Measurements from ENCODE around the gene FCN1.

Gene FCN1

GRCh38 chr9:134951461-134951860 is 33.7 kb upstream of the FCN1 start:
- no peak overlapping the region for H3K4me3 ChIP-seq

DNA sequence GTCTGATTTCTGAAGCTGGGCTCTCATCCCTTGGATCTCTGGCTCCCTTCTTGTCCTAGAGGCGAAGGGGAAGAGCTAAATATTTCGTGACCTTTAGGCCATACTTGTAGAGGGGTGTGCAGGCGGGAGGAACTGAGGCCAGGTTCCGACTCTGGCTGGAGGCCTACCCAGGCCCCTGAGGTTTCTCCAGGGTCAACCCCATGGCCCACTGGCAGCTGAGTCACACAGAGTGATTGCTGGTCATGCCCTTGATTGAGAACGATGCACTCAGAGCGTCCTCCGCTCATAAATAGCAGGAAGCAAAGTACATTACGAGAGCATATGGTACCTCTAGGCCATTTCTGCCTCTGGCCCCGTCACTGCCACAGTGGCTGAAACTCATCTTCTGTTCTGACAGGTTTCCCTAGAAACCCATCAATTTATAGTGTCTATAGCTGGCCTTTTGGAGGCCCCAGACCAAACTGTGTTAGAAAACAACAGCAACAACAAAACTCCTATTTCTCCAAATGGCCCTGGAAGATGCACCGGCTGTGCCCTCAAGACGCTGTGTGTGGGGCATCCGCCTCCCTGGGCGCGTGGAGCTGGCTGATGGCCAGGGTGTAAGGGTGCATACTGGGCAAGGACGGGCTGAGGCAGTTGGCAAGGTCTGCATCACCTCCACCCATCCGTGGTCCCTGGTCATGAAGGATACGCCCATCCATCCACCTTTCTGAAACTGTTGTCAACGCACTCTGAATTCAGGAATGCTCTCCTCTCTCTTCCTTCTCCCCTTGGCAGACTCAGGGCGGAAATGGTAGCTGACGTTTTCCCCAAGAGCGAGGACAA is 32.9 kb upstream of the FCN1 start:
- Histone ChIP-seq H3K4me3 (no peak overlapping the region), H3K27ac (no peak overlapping the region)
- DNase-seq (ENCODE audit: low spot score) = no peak
- TF ChIP-seq, protein P1, sequence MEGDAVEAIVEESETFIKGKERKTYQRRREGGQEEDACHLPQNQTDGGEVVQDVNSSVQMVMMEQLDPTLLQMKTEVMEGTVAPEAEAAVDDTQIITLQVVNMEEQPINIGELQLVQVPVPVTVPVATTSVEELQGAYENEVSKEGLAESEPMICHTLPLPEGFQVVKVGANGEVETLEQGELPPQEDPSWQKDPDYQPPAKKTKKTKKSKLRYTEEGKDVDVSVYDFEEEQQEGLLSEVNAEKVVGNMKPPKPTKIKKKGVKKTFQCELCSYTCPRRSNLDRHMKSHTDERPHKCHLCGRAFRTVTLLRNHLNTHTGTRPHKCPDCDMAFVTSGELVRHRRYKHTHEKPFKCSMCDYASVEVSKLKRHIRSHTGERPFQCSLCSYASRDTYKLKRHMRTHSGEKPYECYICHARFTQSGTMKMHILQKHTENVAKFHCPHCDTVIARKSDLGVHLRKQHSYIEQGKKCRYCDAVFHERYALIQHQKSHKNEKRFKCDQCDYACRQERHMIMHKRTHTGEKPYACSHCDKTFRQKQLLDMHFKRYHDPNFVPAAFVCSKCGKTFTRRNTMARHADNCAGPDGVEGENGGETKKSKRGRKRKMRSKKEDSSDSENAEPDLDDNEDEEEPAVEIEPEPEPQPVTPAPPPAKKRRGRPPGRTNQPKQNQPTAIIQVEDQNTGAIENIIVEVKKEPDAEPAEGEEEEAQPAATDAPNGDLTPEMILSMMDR (IDR thresholded peaks at IDR 0.05) = no peak

More at GRCh38 chr9:134951461-134951860, 33.7 kb upstream of the FCN1 start:
- no peak for DNase-seq (ENCODE audit: low spot score)
- no peak overlapping the region for H3K27ac ChIP-seq
- TF ChIP-seq, protein P1 (IDR thresholded peaks at IDR 0.05) = no peak

- no peak overlapping the region for H3K27ac ChIP-seq
- TF ChIP-seq, protein P1 (IDR thresholded peaks at IDR 0.05) = no peak
- no peak overlapping the region for H3K4me3 ChIP-seq
- no peak for DNase-seq (ENCODE audit: low spot score)
Measured at GRCh38 chr9:134949681-134950385, 32.1 kb upstream of the FCN1 start.

- no peak for DNase-seq (ENCODE audit: low spot score)
- TF ChIP-seq, protein P1 (IDR thresholded peaks at IDR 0.05) = no peak
- Histone ChIP-seq H3K27ac (no peak overlapping the region), H3K4me3 (no peak overlapping the region)
Measured at GRCh38 chr9:134948149-134948548, 30.4 kb upstream of the FCN1 start.

- no peak overlapping the region for H3K27ac ChIP-seq
- TF ChIP-seq, protein P1 (IDR thresholded peaks at IDR 0.05) = no peak
- no peak overlapping the region for H3K4me3 ChIP-seq
- DNase-seq (ENCODE audit: low spot score) = no peak
Measured at GRCh38 chr9:134947265-134947955, 29.7 kb upstream of the FCN1 start.

DNA sequence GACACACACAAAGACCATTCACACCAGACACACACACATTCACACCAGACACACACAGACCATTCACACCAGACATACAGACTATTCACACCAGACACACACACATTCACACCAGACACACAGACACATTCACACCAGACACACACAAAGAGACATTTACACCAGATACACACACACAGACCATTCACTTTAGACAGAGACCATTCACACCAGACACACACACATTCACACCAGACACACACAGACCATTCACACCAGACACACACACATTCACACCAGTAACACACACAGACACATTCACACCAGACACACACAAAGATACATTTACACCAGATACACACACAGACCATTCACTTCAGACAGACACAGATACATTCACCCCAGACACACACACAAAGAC is 29.0 kb upstream of the FCN1 start:
- TF ChIP-seq, protein P1 (IDR thresholded peaks at IDR 0.05) = no peak
- no peak for DNase-seq (ENCODE audit: low spot score)

More for the DNA sequence above, 29.0 kb upstream of the FCN1 start:
- no peak overlapping the region for H3K27ac ChIP-seq
- H3K4me3 ChIP-seq = no peak overlapping the region
